Measurements from ENCODE around the gene CLMN. TPM values are rescaled to one million over a fixed set of nuclear protein-coding genes. Genes with fewer than 3 reads are reported as not detected.

Gene CLMN
- total and polyA plus RNA-seq, 2 of the 4 experiments (the other 2 are of a cell fraction) = 0.10 to 0.18 TPM

DNA sequence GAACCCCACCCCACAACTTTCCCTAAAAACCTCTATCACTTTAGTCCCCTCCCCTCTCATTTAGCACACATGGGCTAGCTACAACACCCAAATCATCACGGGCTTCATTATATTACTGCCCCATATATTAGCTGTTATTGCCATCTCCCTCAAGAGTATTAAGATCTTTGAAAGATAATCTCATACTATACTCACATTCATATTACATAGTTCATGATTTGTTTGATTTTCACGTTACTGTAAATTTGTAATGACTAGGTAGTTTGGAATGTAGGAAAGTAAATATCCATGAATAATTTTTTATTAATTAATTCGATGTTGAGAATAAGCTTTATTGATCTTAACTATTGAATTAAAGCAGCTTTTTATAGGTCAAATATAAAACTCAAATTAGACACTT lies 170.3 kb downstream of the CLMN start:
- Histone ChIP-seq H3K36me3 (ENCODE audit: control insufficient read depth, insufficient read depth, low read length) (no peaks in the 10 kb centered on the region; the same call in 1 of the 2 replicates), H3K4me1 (ENCODE audit: control insufficient read depth, insufficient read depth, low read length) (peaks cover 5% of the 10 kb centered on the region), H3K79me1 (ENCODE audit: low read depth in 1 of 2, low read length in 2 of 2) (peaks cover 19 to 82% of the 10 kb centered on the region in 2 experiments), H3K14ac (replicated peaks; ENCODE audit: low read depth, low read length) (no peak overlapping the region), H2AK5ac (ENCODE audit: low read depth, low read length) (no peak overlapping the region), H3K18ac (ENCODE audit: low read depth, low read length) (no peak overlapping the region), H3K4me2 (ENCODE audit: low read depth, low read length) (no peak overlapping the region), H2AFZ (replicated peaks; ENCODE audit: low read length, poor library complexity) (no peak overlapping the region), H3K9me1 (ENCODE audit: insufficient read depth, low read length) (peaks cover 8% of the 10 kb centered on the region), H2BK120ac (ENCODE audit: low read depth, low read length) (no peak overlapping the region), H3K56ac (ENCODE audit: extremely low read depth, insufficient read depth, low read length) (no peak overlapping the region), H2BK5ac (ENCODE audit: low read depth, low read length, poor library complexity, severe bottlenecking) (no peak overlapping the region), H3K23ac (ENCODE audit: low read depth, low read length) (no peak overlapping the region), H3K27me3 (ENCODE audit: control insufficient read depth, insufficient read depth, low read length) (no peaks in the 10 kb centered on the region), H3K4ac (ENCODE audit: low read depth, low read length) (no peak overlapping the region), H4K91ac (ENCODE audit: insufficient read depth, low read depth, low read length) (no peak overlapping the region), H3K27ac (ENCODE audit: insufficient read depth, low read length) (no peak overlapping the region), H3K4me3 (ENCODE audit: insufficient read depth, low read depth, low read length) (no peak overlapping the region), H3K9ac (ENCODE audit: low read depth, low read length) (no peak overlapping the region), H2BK20ac (ENCODE audit: low read depth, low read length) (no peak overlapping the region), H2BK15ac (ENCODE audit: low read depth, low read length) (no peak overlapping the region), H2AK9ac (replicated peaks; ENCODE audit: low read depth, low read length, poor library complexity) (no peak overlapping the region), H4K5ac (ENCODE audit: low read depth, low read length) (no peak overlapping the region), H3K9me3 (ENCODE audit: control insufficient read depth, insufficient read depth, low read length) (no peaks in the 10 kb centered on the region; the same call in 1 of the 2 replicates), H4K8ac (ENCODE audit: low read depth in 2 of 2, low read length in 2 of 2) (no peak overlapping the region), H4K20me1 (ENCODE audit: insufficient read depth, low read length) (peaks cover 62% of the 10 kb centered on the region)
- ATAC-seq (ENCODE audit: low read depth) = no peak
- WGBS, 2 experiments (ENCODE audit: extremely low coverage in 2 of 2, insufficient read length in 1 of 2) = no CpG with 5 or more reads among the region's 3 CpGs
- in situ Hi-C loops (cut with MboI; ENCODE audit: low sequenced_read_pairs) (loop anchor here (25.0 kb wide), 1 partner anchor 363 kb away; the partner anchor contains the start of gene SYNE3), dilution Hi-C loops (cut with HindIII; ENCODE audit: low sequenced_read_pairs, unreplicated experiment) (no loop called here), intact Hi-C loops (cut with micrococcal nuclease) (no loop called here)
- CTCF ChIA-PET = no interaction called here
- POLR2A ChIA-PET (ENCODE audit: unreplicated experiment) = interaction anchor here (0.6 kb wide), 1 partner anchor 42 kb away, joined by 10 read pairs; no protein-coding TSS in a partner anchor
- no peak for TF ChIP-seq NFE2L2 (IDR thresholded peaks at IDR 0.05; ENCODE audit: low read depth, low read length)
- TF ChIP-seq CHD1 (IDR thresholded peaks at IDR 0.05; ENCODE audit: low read depth, low read length) = no peak
- no peak for TF ChIP-seq CEBPB (IDR thresholded peaks at IDR 0.05; ENCODE audit: low read depth, low read length)
- TF ChIP-seq RFX5 (IDR thresholded peaks at IDR 0.05; ENCODE audit: low read depth, low read length) = no peak
- no peak for TF ChIP-seq MAZ (IDR thresholded peaks at IDR 0.05; ENCODE audit: borderline replicate concordance, low read depth, low read length)
- TF ChIP-seq CTCF (conservative IDR thresholded peaks at IDR 0.05; ENCODE audit: low read depth, low read length) = no peak
- TF ChIP-seq FOS (IDR thresholded peaks at IDR 0.05; ENCODE audit: low read depth, low read length) = no peak
- TF ChIP-seq, protein P1, sequence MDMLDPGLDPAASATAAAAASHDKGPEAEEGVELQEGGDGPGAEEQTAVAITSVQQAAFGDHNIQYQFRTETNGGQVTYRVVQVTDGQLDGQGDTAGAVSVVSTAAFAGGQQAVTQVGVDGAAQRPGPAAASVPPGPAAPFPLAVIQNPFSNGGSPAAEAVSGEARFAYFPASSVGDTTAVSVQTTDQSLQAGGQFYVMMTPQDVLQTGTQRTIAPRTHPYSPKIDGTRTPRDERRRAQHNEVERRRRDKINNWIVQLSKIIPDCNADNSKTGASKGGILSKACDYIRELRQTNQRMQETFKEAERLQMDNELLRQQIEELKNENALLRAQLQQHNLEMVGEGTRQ (IDR thresholded peaks at IDR 0.05; ENCODE audit: low read depth, low read length) = no peak
- no peak for TF ChIP-seq RAD21 (IDR thresholded peaks at IDR 0.05; ENCODE audit: low read length)
- TF ChIP-seq POLR2A (IDR thresholded peaks at IDR 0.05; ENCODE audit: low read depth, low read length) = no peak
- no peak for TF ChIP-seq MXI1 (IDR thresholded peaks at IDR 0.05; ENCODE audit: borderline replicate concordance, low read depth, low read length)
- no TSS peak for BruUV-seq (replicated peaks)
- DNase-seq = no peak

Data from IMR-90 (cell line).